Activated CD8-positive, alpha-beta memory T cell treated with anti-CD3 and anti-CD28 coated beads, Interleukin-2, amount 50 U/mL, for 48 hours (primary cell): ENCODE measurements around the gene MRPL18.
"Not testable (repeated sequence)": the region's sequence is repeated elsewhere in the genome, so short reads cannot be mapped to it uniquely, and the experiment has no call there.

Experiments
- DNase-seq: peaks from one replicate; pipeline ENCODE4 v3.0.0-alpha.2; 2020

MRPL18 gene

DNA sequence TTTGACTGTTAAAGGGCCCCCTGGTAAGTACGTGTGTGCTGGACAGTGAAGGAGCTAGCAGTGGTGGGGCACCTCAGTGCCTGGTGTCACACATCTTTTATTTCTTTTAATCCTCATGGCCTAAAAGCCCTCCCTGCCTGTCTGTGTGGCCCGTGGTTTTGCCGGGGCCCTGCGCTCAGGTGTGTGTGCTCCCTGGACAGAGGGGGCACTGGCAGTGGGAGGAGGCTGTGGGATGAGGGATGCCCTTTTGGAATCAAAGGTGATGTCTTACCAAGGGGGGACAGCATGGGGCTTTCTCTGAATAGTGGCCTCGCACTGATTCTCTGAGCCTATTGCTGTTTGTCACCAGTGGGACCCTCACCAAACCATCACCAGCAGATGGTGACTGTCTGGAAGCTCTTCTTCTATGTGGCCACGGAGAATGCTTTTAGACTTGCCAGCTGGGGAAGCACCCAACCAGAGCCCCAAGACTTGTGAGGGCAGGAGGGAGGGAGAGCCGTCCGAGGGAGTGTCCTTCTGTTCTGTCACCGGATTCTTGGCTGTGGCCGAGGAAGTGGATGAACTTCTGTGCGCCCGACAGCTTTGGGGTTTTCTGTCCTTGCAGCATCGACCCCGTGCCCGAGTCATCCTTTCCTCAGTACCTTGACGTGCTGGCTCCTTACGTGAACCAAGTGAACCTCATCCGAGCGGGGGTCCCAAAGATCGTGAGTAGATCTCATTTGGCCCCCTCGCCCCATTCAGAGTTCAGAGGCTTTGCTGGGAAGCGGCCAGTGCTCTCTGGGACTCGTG, 27.9 kb downstream of the MRPL18 start:
- no peak for DNase-seq

- DNase-seq = no peak
Observed at GRCh38 chr6:159819098-159819497, 28.8 kb downstream of the MRPL18 start.

- peak; percentile 61 for DNase-seq
Observed at GRCh38 chr6:159819932-159820640, 29.8 kb downstream of the MRPL18 start.

- no peak for DNase-seq
Observed at GRCh38 chr6:159821122-159821521, 30.9 kb downstream of the MRPL18 start.

DNA sequence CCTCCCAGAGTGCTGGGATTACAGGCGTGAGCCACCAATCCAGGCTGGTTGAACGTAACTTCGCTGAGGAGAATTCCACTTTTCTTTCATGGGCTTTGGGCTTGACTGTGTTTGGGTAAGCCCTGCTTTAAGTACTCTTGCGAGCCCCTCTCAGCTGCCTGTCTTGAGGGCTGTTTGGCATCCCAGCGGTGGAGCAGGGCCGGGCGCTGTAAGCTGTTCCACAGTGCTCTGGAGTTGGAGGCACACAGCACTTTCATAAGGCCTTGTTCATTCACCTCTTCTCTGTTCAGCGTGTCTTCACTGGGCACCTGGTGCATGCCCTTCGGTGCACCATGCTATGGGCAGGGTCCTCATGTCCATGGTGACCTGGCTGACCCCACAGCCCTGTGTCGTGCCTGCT, 31.5 kb downstream of the MRPL18 start:
- no peak for DNase-seq

DNA sequence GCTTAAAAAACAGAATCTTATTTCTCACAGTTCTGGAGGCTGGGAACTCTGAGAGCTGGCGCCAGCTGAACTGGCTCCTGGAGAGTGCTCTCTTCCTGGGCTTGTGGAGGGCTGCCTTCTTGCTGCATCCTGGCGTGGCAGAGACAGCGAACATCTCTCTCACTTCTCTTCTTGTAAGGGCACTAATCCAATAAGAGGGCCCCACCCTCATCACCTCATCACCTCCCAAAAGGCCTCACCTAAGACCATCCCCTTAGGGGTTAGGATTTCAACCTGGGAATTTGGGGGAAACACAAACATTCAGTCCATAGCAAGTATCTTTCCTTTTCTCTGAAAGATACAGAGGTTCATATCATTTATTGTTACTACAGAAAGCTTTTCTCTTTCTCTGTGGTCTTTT, 33.7 kb downstream of the MRPL18 start:
- DNase-seq = no peak

GRCh38 chr6:159824690-159825089, 34.4 kb downstream of the MRPL18 start:
- not testable (repeated sequence) for DNase-seq

DNA sequence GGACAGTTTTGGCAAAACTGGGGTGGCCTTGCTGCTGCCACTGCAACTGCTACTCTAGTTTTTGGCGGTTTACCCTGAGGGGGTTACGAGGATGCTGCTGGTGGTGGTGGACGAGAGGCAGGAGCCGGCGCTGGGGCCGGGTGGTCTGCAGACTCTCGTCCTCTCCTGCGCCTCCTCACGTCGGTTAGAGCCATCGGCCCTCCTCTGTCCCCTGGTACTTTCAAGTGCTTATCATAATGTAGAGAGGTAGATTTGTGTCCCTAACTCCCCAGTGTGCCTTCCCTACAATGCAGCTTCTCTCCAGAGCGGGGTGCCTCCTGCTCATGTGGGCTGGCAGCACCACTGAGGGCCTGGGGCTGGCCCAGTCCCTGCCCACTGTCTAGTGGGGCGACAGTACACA, 35.7 kb downstream of the MRPL18 start:
- no peak for DNase-seq

DNA sequence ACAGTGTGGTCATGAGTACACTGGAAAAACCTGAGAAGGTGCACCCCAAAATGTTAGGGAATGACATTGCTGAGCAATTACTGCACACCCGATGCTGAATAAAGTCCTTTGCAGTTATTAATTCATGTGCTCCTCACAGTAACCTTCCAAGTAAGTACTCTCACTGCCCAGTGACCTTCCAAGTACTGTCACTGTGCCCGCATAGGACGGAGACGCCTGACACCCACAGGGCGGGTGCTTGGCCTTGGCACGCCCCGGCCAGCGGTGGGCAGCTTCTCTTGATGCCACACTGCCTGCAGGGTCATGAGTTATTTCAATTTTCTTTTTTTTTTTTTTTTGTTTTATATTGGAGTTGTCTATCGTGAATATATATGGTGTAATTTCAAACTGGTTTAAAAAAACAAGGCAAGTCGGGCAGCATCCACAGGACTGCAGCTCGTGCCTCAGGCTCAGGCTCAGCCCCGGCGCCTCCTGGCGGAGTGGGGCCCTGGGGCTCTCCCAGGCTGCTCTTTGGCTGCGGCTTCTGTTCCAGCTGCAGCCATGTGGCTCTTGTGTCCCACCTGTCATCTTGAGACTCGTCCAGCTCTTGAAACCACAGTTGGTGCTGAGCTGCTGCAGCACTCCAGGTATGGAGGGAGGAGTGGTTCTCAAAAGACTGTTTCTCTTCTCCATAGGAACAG, 36.8 kb downstream of the MRPL18 start:
- DNase-seq = no peak

GRCh38 chr6:159828074-159828473, 37.8 kb downstream of the MRPL18 start:
- no peak for DNase-seq

DNA sequence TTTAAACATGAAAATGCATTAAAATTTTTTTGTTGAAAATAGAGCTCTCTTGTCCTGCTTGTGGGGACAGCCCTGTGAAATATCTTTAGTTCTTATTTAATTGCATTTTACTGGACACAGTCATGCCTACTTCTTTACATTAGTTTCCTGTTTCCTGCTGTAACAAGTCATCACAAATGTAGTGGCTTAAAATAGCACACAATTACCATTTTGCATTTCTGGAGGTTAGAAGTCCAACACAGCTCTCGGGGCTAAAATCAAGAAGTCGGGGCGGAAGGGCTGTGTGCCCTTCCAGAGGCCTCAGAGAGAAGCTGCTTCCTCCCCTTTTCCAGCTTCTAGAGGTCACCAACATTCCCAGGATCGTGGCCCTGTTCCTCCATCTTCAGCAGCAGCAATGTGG, 39.3 kb downstream of the MRPL18 start:
- no peak for DNase-seq

DNA sequence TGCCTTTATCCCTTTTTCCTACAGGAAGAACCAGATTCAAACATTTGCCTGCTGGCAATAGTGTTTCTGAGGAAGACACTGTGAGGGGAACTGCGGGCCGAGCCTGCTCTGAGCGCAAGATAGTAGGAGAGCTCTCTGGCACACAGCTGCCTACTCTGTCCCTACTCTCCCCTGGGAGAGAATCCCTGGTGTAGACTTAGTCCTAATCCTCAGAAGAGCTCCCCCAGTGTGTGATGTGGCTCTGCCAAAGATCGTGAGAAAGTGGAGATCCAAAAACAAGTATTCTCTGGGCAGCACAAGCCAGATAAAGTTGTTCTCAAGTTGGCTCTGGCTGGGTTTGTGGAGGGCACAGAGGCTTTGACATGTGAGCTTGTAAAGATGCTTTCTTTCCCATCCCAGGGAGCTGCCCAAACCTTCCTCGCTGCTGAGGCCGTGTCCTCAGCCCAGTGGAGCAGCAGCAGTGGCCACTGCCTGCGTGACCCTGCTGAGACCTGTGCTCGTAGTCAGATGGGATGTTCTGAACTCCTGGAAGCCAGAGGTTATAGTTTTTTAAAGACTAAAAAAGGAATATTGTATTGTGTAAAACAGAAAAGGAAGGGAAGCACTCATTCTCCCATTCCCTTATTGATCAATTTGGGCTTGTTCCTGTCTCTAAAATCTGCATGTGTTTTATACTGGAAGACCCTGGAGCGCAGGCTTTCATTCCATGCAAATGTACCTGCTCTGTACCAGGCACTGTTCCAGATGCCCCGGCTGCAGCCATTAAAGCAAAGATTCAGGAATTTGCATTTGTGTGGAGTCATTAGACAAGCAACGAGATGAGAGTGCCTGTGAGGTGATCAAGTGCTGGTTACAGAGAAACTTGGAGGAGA, 40.5 kb downstream of the MRPL18 start:
- no peak for DNase-seq

GRCh38 chr6:159831373-159831679, 41.1 kb downstream of the MRPL18 start:
- no peak for DNase-seq

GRCh38 chr6:159832946-159833345, 42.7 kb downstream of the MRPL18 start:
- no peak for DNase-seq

- DNase-seq = no peak
Observed at GRCh38 chr6:159833556-159833955, 43.3 kb downstream of the MRPL18 start.

GRCh38 chr6:159833997-159834603, 43.8 kb downstream of the MRPL18 start:
- no peak for DNase-seq

DNA sequence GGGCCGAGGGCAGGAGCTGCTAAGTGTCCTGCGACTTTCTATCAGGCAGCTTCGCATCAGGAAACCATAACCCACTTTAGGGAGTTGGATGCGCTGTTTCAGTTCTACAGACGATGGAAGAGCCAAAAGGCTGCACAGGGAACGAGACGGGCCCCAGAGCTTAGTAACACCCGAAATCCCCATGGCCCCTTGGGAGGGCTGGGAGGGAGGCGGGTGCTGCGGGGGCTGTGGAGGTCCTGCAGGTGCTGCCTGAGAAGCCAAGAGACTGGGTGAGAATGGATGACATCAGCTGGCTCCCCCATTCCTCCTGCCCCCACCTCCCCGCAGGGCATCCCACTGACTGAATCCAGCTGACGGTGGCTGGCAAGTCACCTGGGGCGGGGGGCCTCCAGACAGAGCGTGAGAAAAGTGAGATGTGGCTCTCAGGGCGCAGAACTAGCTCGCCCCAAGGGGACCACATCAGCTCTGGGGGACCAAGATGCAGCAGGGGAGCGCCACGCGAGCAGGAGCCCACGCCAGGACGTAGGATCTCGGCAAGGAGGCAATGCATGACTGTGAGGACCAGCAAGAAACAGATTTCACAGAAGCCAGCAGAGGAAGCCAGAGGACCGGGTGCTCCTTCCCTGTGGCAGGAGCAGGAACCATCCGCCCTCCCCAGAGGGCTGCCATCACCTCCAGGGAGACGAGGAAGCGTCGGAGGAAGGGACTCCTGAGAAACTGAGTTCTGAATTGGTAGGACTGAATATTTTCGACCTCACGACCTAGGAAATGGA, 46.6 kb downstream of the MRPL18 start:
- DNase-seq = no peak

DNA sequence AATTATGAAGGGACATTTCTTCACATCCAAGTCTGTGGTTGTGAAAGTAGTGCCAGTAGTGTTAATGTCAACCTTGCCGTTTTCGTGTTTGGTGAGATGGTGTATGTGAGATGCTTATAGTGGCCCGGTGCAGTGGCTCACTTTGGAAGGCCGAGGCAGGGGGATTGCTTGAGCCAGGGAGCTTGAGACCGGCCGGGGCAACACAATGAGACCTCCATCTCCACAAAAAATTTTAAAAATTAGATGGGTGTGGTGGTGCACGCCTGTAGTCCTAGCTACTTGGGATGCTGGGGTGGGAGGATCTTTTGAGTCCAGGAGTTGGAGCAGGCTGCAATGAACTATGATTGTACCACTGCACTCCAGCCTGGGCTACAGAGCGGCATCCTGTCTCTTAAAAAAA, 47.2 kb downstream of the MRPL18 start:
- no peak for DNase-seq

DNA sequence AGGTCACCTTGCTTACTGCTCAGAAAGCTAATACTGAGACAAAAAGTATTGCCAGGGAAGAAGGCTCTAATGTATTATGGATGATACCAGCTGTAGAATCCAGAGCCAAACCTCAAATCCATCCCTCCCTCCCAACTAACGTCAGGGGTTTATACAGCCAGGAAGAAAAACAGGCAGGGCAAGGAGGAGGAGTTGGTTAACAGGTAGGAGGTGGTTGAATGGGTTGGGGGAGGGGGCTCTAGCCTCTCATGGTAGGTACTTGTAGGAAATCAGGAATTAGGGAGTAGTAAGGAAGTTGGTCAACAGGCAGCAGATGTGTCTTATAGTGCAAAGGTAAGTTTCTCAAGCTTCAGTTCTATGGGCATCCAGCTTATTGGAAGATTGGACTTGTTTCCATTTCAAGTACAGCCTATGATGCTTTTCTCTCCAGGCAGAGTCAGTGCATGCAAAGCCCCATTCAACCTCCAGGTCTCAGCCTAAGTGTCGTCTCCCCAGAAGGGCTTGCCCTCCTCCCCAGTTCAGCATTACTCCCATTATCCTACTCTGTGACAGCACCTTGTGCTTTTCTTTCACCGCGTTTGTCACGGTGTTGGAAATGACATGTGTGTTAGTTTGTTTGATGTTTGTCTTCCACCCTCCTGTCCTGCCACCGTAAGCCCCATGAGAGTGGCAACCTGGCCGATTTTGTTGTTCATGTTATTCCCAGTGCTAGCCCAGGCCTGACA, 47.9 kb downstream of the MRPL18 start:
- no peak for DNase-seq

DNA sequence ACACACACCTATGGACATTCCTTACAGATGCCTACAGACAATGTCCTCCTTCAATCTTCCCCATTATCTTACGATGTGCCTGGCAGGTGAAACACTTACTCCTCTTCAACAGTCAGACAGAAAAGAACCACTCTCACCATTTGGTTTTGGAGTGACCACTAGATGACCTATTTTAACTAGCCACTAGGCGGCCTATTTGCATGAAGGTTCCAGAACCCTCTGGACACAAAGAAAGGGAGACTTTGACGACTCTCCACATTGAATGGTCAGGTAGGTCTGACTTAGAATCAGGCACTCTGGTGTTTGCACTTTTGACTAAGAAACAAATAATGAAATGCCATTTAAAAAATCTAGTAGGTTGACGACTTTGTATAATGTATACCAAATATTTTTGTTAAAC, 51.8 kb downstream of the MRPL18 start:
- DNase-seq = no peak
